Measurements from ENCODE around the gene SLC44A4. TPM values are rescaled to one million over a fixed set of nuclear protein-coding genes. Genes with fewer than 3 reads are reported as not detected.
"Not testable (repeated sequence)": the region's sequence is repeated elsewhere in the genome, so short reads cannot be mapped to it uniquely, and the experiment has no call there.

The SLC44A4 gene
- total and polyA plus RNA-seq, 9 of the 15 experiments (the other 6 are each of a cell fraction or from before 2014, with no cell fraction given), result 7.9 to 18.6 (median 11.2) TPM

GRCh38 chr6:31868658-31868971 lies 10.2 kb downstream of the SLC44A4 start:
- TF ChIP-seq ZNF121 (CRISPR knock-in tag; conservative IDR thresholded peaks at IDR 0.05) (peak; percentile 88), KDM1A (IDR thresholded peaks at IDR 0.05) (peak in 1 of 2 experiments; percentile 25; a peak in 1 of 4 replicates), BCOR (IDR thresholded peaks at IDR 0.05) (peak; percentile 70)
- FAIRE-seq; in situ Hi-C loops (cut with MboI); H4K20me1 ChIP-seq (replicated peaks; ENCODE audit: control insufficient read depth, insufficient read depth, low read length); H3K4me2 ChIP-seq (ENCODE audit: insufficient read depth, low read length); H2AFZ ChIP-seq (ENCODE audit: low read depth, low read length); H3K9me3 ChIP-seq (replicated peaks; ENCODE audit: control insufficient read depth, insufficient read depth, low read depth, low read length); BruUV-seq (replicated peaks); DNase-seq (ENCODE audit: extremely low read depth in 1 of 4, low spot score in 3 of 4); ATAC-seq; intact Hi-C loops (cut with micrococcal nuclease); H3K27ac ChIP-seq (ENCODE audit: extremely low read depth, low read depth, low read length); CTCF ChIA-PET (ENCODE audit: low intra/inter-chr PET ratio); H3K4me3 ChIP-seq; H3K9me1 ChIP-seq (ENCODE audit: control insufficient read depth, insufficient read depth, low read length); H3K27me3 ChIP-seq (ENCODE audit: control insufficient read depth in 2 of 2, insufficient read depth in 2 of 2, low read length in 2 of 2); H3K9ac ChIP-seq (ENCODE audit: insufficient read depth in 1 of 2, low read depth in 2 of 2, low read length in 2 of 2): not testable (repeated sequence)
- POLR2A ChIA-PET, result interaction anchor here (0.5 to 1.4 kb wide), 7 partner anchors 15 to 65 kb away, joined by 3 to 5 read pairs (median 4); no protein-coding TSS in a partner anchor
- 20% methylated on average over 1 of the region's 1 CpG for WGBS (ENCODE audit: insufficient coverage, low coverage, missing lambda C conversion rate)
- Histone ChIP-seq H3K4me1 (replicated peaks in 1 of 2; ENCODE audit: control insufficient read depth in 2 of 2, insufficient read depth in 2 of 2, low read length in 2 of 2) (peaks cover 6 to 41% of the 10 kb centered on the region in 2 experiments; a peak in 4 of 5 replicates), H3K36me3 (ENCODE audit: control insufficient read depth, insufficient read depth, low read length) (peaks cover 15% of the 10 kb centered on the region; the same call in 1 of the 3 replicates), H3K79me2 (ENCODE audit: control insufficient read depth, insufficient read depth, low read length) (peaks cover 14% of the 10 kb centered on the region)

- no peak overlapping the region for H3K27ac ChIP-seq (ENCODE audit: extremely low read depth, low read depth, low read length)
- TF ChIP-seq ZNF143 (CRISPR knock-in tag; IDR thresholded peaks at IDR 0.05) (0 out of 2 replicates have a peak, but pooled peaks have one; percentile 8), FOXA3 (CRISPR knock-in tag; conservative IDR thresholded peaks at IDR 0.05 in 1 of 2, IDR thresholded peaks at IDR 0.05 in 1 of 2) (0 out of 4 replicates have a peak, but pooled peaks of 1 of the 2 experiments have one; percentile 31), MECOM (CRISPR knock-in tag; IDR thresholded peaks at IDR 0.05) (no peak), RFX1 (IDR thresholded peaks at IDR 0.05) (no peak)
- TF ChIP-seq, protein P1, sequence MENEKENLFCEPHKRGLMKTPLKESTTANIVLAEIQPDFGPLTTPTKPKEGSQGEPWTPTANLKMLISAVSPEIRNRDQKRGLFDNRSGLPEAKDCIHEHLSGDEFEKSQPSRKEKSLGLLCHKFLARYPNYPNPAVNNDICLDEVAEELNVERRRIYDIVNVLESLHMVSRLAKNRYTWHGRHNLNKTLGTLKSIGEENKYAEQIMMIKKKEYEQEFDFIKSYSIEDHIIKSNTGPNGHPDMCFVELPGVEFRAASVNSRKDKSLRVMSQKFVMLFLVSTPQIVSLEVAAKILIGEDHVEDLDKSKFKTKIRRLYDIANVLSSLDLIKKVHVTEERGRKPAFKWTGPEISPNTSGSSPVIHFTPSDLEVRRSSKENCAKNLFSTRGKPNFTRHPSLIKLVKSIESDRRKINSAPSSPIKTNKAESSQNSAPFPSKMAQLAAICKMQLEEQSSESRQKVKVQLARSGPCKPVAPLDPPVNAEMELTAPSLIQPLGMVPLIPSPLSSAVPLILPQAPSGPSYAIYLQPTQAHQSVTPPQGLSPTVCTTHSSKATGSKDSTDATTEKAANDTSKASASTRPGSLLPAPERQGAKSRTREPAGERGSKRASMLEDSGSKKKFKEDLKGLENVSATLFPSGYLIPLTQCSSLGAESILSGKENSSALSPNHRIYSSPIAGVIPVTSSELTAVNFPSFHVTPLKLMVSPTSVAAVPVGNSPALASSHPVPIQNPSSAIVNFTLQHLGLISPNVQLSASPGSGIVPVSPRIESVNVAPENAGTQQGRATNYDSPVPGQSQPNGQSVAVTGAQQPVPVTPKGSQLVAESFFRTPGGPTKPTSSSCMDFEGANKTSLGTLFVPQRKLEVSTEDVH (IDR thresholded peaks at IDR 0.05; ENCODE audit: low read depth, partially characterized antibody), result no peak
- TF ChIP-seq, protein P2, sequence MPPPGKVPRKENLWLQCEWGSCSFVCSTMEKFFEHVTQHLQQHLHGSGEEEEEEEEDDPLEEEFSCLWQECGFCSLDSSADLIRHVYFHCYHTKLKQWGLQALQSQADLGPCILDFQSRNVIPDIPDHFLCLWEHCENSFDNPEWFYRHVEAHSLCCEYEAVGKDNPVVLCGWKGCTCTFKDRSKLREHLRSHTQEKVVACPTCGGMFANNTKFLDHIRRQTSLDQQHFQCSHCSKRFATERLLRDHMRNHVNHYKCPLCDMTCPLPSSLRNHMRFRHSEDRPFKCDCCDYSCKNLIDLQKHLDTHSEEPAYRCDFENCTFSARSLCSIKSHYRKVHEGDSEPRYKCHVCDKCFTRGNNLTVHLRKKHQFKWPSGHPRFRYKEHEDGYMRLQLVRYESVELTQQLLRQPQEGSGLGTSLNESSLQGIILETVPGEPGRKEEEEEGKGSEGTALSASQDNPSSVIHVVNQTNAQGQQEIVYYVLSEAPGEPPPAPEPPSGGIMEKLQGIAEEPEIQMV (tag; conservative IDR thresholded peaks at IDR 0.05; ENCODE audit: low read depth), result no peak
These were observed 13.3 kb downstream of the SLC44A4 start for GRCh38 chr6:31865205-31866118.

More at GRCh38 chr6:31865205-31866118, 13.3 kb downstream of the SLC44A4 start:
- H3K9ac ChIP-seq (ENCODE audit: insufficient read depth in 1 of 2, low read depth in 2 of 2, low read length in 2 of 2), result peak overlapping the region in 1 of 2 experiments; percentile 74; a peak in 2 of 4 replicates
- in situ Hi-C loops (cut with MboI), result no loop called here
- peaks cover 24% of the 10 kb centered on the region for H3K79me2 ChIP-seq (ENCODE audit: control insufficient read depth, insufficient read depth, low read length)
- ChIA-PET POLR2A (interaction anchor here (0.6 to 4.3 kb wide), 11 partner anchors 10 to 365 kb away, joined by 3 to 123 read pairs (median 4); partner anchors contain the start of genes ABHD16A, BAG6, CSNK2B and GPANK1), CTCF (ENCODE audit: low intra/inter-chr PET ratio) (interaction anchor here (0.6 kb wide), 1 partner anchor 66 kb away, joined by 3 read pairs; no protein-coding TSS in a partner anchor)
- no peaks in the 10 kb centered on the region for H4K20me1 ChIP-seq (replicated peaks; ENCODE audit: control insufficient read depth, insufficient read depth, low read length)
- H2AFZ ChIP-seq (ENCODE audit: low read depth, low read length), result no peak overlapping the region
- intact Hi-C loops (cut with micrococcal nuclease), result no loop called here
- H3K9me1 ChIP-seq (ENCODE audit: control insufficient read depth, insufficient read depth, low read length), result peaks cover 3% of the 10 kb centered on the region
- ATAC-seq (no peak), DNase-seq (ENCODE audit: extremely low read depth in 1 of 4, low spot score in 3 of 4) (no peak), FAIRE-seq (no peak)
- BruUV-seq (replicated peaks), result no TSS peak
- no peak overlapping the region for H3K4me2 ChIP-seq (ENCODE audit: insufficient read depth, low read length)
- WGBS (ENCODE audit: insufficient coverage, low coverage, missing lambda C conversion rate), result 64% methylated on average over 21 of the region's 21 CpGs
- H3K4me3 ChIP-seq, result no peak overlapping the region
- peaks cover 25% of the 10 kb centered on the region; the same call in 2 of the 3 replicates for H3K36me3 ChIP-seq (ENCODE audit: control insufficient read depth, insufficient read depth, low read length)
- H3K27me3 ChIP-seq (ENCODE audit: control insufficient read depth in 2 of 2, insufficient read depth in 2 of 2, low read length in 2 of 2), result peaks cover 0 to 4% of the 10 kb centered on the region in 2 experiments; a peak in 2 of 5 replicates
- H3K9me3 ChIP-seq (replicated peaks; ENCODE audit: control insufficient read depth, insufficient read depth, low read depth, low read length), result no peaks in the 10 kb centered on the region
- H3K4me1 ChIP-seq (replicated peaks in 1 of 2; ENCODE audit: control insufficient read depth in 2 of 2, insufficient read depth in 2 of 2, low read length in 2 of 2), result peaks cover 13 to 48% of the 10 kb centered on the region in 2 experiments; a peak in 4 of 5 replicates
